GM21737 (cell line): Measurements from ENCODE around the gene ANKIB1.
"Not testable (repeated sequence)": the region's sequence is repeated elsewhere in the genome, so short reads cannot be mapped to it uniquely, and the experiment has no call there.

Experiments used
- ATAC-seq: cut with Tn5 transposase; IDR thresholded peaks from one replicate; pipeline ENCODE4 v1.9.1; 2021; ENCODE audit warnings: mild to moderate bottlenecking, moderate library complexity; ENCODE audit not compliant: unreplicated experiment

ANKIB1 gene

GRCh38 chr7:92400013-92400412, 154.2 kb downstream of the ANKIB1 start:
- ATAC-seq, result no peak

- no peak for ATAC-seq
Observed at GRCh38 chr7:92402920-92403759, 157.4 kb downstream of the ANKIB1 start.

- ATAC-seq, result no peak
Observed at GRCh38 chr7:92403760-92404074, 157.9 kb downstream of the ANKIB1 start.

GRCh38 chr7:92404170-92404614, 158.4 kb downstream of the ANKIB1 start:
- ATAC-seq, result no peak

- ATAC-seq, result no peak
Observed at GRCh38 chr7:92409357-92409756, 163.6 kb downstream of the ANKIB1 start.

- not testable (repeated sequence) for ATAC-seq
Observed at GRCh38 chr7:92410162-92410561, 164.4 kb downstream of the ANKIB1 start.

GRCh38 chr7:92412745-92413144, 167.0 kb downstream of the ANKIB1 start:
- no peak for ATAC-seq

- no peak for ATAC-seq
Observed at GRCh38 chr7:92413550-92413949, 167.8 kb downstream of the ANKIB1 start.

GRCh38 chr7:92415225-92415624, 169.5 kb downstream of the ANKIB1 start:
- no peak for ATAC-seq

GRCh38 chr7:92417913-92418312, 172.1 kb downstream of the ANKIB1 start:
- no peak for ATAC-seq

GRCh38 chr7:92421676-92422435, 176.1 kb downstream of the ANKIB1 start:
- no peak for ATAC-seq

- no peak for ATAC-seq
Observed at GRCh38 chr7:92422926-92423325, 177.2 kb downstream of the ANKIB1 start.

- ATAC-seq, result no peak
Observed at GRCh38 chr7:92423710-92424131, 177.9 kb downstream of the ANKIB1 start.

- no peak for ATAC-seq
Observed at GRCh38 chr7:92425311-92425947, 179.7 kb downstream of the ANKIB1 start.

- ATAC-seq, result no peak
Observed at GRCh38 chr7:92427193-92427592, 181.4 kb downstream of the ANKIB1 start.

GRCh38 chr7:92432299-92432946, 186.6 kb downstream of the ANKIB1 start:
- no peak for ATAC-seq

GRCh38 chr7:92433019-92433418, 187.2 kb downstream of the ANKIB1 start:
- ATAC-seq, result no peak

- no peak for ATAC-seq
Observed at GRCh38 chr7:92435542-92435941, 189.8 kb downstream of the ANKIB1 start.

GRCh38 chr7:92436612-92437445, 191.1 kb downstream of the ANKIB1 start:
- ATAC-seq, result no peak

GRCh38 chr7:92437956-92438491, 192.2 kb downstream of the ANKIB1 start:
- no peak for ATAC-seq
